NOMO-1 (cell line): ENCODE measurements around the gene MED23.

Experiments
- DNase-seq, 2 experiments: peaks; one replicate each; lab custom pipeline; 2025; ENCODE audit not compliant: unreplicated experiment in 2 of 2; lab: John Stamatoyannopoulos, UW

The MED23 gene

DNA sequence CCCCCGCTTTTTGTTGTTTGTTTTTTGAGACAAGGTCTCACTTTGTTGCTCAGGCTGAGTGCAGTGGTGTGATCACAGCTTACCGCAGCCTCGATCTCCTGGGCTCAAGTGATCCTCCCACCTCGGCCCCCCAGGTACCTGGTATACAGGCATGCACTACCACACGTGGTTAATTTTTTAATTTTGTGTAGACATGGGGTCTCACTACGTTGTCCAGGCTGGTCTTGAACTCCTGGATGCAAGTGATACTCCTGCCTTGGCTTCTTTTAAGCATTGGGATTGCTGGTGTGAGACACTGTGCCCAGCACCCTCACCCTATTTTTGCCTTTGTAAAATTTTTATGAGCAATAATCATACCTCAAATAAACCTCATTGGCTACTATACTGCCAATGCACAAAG is 14.5 kb upstream of the MED23 start:
- DNase-seq, result no peak

DNA sequence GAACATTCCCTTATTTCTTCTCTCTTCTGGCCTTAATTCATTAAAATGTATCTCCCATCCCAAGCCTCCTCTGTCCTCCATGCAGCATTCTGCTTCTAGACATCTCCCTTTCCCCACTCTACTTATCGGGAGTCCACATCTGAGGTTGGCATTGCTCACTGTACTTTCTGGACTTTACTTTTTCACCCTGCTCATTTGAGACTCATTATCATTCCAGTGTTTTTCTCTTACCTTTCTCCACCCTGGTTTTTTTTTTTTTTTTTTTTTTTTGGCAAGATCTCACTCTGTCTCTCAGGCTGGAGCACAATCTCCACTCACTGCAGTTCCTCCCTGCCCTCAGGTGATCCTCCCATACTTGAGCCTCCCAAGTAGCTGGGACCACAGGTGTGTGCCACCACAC is 13.5 kb upstream of the MED23 start:
- DNase-seq, result no peak

DNA sequence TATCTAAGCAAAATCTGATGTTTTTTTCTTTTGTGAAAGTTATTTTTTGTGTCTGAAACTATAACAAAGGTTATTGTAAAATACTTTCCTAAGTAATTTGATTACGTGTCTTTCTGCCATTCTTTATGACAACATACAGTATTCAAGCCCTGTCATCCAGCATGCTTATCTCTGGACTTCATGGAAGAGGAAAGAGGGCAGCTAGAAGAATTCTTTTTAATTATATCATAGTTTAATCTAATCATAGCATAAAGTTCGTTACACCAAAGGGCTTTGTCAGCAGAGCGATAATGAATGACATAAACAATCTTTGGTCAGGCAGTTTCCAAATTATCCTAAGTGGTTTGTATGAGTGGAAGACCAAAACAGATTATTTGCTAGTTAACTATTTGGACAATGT is 12.5 kb upstream of the MED23 start:
- no peak for DNase-seq

GRCh38 chr6:131640100-131640499 is 12.1 kb upstream of the MED23 start:
- DNase-seq, result no peak

DNA sequence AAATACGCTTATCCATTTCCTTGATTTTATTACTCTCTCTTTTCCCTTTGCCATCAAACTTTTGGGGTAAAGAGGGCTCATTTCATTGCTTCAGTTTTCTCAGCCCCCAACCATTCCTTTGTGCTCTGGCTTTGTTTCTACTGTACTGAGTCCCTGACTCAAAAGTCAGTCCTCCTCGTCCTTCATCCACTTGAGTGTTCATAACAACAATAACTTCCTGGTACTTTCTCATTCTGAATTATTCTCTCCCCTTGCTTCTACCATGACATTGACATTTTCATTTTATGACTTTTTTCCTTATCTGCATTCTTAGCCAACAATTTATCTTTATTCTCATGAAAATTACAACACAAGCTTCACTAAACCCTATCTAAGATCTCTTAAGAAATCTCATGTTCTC is 10.0 kb upstream of the MED23 start:
- DNase-seq, result no peak

GRCh38 chr6:131636880-131637792 is 9.1 kb upstream of the MED23 start, which contains the start of gene ENPP3:
Gene ENPP3, plus strand, starts transcription at chr6:131637302. Its CDS starts 83 bp downstream, at chr6:131637385.
- peak in 1 of 2 experiments; percentile 4 for DNase-seq

DNA sequence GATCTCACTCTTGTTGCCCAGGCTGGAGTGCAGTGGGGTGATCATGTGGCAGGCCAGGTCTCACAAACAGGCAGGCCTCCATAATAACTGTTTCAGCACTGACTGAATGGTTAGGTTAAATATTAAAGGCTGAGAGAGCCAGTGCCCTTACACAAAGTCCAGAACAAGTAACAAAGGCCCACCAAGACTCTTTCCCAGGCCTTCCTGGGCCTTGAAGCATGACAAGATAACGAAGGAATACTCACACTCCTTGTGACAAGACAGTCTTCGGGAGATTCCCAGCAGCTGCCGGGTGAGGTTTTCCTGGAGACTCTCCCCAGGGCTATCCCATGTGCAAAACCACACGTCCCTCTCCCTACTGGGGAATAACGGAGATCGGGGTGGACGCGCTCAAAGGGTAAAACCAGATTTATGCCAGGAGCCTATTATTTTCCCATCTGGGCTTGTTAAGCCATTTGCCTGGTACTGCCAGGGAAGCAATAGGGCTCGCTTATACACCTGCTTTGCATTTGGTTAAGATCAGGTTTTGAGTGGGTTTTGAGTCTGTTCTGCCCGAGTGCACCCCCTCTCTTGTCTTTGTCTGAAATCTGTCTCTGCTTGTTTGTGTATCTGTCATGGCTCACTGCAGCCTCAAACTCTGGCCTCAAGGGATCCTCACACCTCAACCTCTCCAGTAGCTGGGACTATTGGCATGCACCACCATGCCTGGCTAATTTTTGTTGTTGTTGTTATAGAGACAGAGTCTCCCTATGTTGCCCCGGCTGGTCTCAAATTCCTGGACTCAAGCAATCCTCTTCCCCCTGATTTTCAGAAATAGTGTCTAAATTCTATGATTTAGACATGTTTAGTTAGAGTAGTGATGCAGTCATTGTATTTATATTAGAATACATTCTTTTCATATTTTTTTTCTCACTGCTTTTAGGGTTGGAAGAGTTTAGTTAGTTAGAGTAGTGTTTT is 7.6 kb upstream of the MED23 start:
- no peak for DNase-seq

DNA sequence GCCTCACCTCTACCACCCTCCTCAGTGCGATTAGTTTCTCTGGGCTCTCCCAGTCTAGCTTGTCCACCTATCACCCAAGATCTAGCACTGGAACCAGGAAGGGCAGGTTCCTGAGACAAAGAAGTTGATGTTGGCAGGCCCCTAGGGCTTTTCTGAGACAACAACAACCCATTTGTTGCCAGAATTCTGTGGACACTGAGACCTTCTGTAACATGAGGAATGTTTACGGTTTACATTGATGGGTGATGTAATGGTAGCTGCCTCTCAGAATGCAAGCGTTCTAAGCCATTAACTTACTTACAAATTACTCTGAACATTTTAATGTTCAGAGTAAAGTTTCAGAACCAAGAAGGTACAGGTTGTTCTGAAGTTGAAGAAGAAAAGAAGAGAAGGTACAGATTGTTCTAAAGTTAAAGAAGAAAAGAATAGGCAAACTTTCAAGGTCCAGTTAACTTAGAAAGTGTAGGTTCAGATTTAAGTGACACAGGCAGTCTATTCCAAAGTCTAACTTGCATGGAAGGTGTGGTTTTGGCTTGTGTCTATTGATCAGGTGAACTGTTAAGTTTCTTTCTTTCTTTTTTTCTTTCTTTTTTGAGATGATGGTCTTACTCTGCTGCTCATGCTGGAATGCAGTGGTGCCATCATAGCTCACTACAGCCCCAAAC is 3.7 kb upstream of the MED23 start:
- no peak for DNase-seq

DNA sequence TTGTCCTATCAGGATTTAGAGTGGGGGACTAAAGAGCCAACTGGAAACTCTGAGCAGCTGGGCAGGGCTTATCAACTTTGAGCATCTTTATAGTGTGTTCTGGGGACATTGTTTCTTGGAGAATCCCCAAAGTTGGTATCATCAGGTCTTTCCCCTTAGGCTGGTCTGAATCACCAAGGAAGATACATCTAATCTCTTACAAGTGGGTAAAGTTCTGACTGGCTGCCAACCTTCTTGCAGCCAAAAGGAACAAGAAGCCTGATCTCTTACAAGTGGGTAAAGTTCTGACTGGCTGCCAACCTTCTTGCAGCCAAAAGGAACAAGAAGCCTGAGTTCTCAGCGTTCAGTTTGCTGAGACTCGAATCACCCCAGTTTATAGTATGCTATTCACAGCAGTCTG is 1.6 kb upstream of the MED23 start:
- DNase-seq, result no peak

DNA sequence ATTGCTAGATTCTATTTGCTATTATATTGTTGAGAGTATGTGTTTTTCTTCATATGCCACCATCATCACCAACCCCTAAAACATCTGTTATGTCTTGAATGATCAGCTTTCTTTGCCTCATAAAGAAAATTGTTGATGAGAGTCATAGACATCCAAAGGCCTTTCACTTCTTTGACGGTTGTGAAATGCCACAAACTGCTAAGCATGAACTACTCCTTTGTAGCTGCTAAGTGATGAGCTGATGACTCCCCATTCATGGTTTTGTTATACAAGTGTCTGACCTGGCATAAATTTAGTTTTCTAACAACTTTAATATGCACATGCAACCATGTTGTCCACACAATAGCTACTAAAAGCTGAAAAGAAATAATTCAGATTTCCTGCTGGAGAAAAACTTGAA is 684 bp upstream of the MED23 start:
- DNase-seq, result no peak

GRCh38 chr6:131615275-131615674 is 12.8 kb downstream of the MED23 start:
- DNase-seq, result no peak

DNA sequence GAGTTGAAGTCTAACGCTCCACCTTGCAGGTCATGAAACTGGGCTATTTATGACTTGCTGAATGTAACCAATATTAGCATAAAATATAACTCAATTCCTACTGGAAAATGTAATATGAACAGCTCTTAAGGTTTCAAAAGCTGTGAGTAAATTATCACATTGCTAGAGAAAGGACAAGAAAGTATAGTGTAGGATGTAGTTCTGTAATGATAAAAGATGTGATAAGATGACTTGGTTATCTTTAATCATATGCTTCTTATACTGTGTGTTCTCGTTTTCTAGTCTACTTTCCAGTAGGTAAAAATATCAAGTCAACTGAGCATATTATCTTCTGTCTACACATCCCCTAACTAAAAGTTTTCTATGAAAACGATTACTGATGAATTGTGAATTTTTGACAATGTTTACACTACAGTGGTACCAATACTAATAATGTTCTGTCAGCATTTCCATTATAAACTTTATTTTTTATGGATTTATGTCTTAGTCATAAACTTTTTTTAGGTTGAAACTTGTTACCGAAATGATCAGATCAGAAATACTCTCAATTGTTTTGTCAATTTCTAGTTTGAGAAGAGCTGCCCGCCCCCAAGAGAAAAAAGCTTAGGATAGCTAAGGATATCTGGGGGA is 14.6 kb downstream of the MED23 start:
- no peak for DNase-seq

- DNase-seq, result no peak
Observed at GRCh38 chr6:131602781-131603312, 25.2 kb downstream of the MED23 start.

DNA sequence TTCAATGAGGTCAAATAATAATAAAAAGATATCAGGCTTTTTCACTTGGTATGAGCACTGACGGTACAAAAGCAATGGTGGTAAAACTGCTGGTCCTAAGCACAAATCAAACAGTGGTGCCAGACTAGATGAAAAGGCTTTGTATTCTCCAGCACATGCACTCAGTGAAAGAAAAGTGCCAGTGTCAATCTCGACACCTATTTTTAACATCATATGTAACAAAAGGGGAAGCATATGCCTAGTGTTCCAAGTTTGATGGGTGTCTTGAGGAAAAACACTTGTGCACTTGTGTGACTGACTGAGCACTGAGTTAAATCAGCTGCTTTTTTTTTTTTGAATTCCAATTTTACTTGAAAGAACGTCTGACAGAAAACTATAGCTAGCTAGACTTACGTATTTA is 27.3 kb downstream of the MED23 start:
- no peak for DNase-seq

DNA sequence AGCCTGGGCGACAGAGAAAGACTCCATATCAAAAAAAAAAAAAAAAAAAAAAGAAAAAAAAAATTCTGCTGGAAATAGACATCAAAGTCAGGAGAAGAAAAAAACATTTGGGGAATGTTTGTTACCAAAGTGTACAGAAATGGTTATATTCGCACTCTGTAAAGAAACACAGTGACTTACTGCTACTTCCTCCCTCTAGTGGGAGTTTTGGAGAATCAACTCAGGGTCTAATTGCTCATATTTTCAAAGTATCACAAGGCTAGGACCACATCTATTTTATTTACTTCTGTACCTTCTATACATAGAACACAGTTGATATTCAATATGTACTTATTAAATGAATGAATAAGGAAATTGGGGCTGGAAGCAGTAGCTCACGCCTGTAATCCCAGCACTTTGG is 30.6 kb downstream of the MED23 start:
- peak in 1 of 2 experiments; percentile 1 for DNase-seq

- no peak for DNase-seq
Observed at GRCh38 chr6:131594074-131594473, 34.0 kb downstream of the MED23 start.

DNA sequence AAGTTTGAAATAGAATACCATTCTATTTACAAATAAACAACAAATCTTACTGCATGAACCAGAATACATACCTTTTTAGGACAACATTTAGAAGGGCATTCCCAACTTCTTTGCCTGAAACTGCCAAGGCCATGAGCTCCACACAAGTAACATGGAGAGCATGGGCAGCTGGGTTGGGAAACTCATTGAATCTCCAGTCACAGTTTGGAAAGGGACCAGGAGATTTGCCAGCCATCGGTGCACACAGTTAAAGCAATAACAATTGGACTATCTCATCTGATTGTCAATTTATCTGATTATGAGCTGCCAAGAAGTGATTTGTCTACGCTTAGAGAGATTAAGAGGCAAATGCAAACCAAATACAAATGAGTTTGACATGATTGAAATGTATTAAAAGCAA is 35.1 kb downstream of the MED23 start:
- DNase-seq, result no peak

GRCh38 chr6:131588643-131589042 is 39.4 kb downstream of the MED23 start:
- no peak for DNase-seq

DNA sequence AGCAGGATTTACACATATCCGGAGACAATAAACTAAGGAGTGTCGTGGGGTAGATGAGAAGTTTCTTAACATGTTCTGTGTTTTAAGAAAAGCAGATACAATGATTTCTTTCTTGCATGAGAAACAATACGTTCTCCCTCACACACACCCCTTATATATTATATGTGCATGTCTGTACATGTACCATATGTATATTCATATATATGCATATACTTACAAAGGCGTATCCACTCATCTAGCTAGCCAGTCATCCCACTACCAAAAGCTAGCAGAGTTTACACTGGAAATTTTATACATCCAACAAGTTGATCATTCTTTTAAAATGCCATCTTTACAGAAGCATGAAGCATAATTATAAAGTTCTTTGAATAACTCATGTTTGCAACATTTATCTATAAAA is 40.1 kb downstream of the MED23 start:
- DNase-seq, result no peak

- DNase-seq, result no peak
Observed at GRCh38 chr6:131586543-131586942, 41.5 kb downstream of the MED23 start.
